ENCODE measurements around the gene PARVB.

GRCh38 chr22:44026630-44027511, 2.8 kb downstream of the PARVB start:
- TF ChIP-seq POLR2A (IDR thresholded peaks at IDR 0.05; ENCODE audit: low read length) (peak; percentile 53), GATA1 (IDR thresholded peaks at IDR 0.05; ENCODE audit: low read depth, low read length) (no peak)

All from erythroblast (primary cell).